Stimulated activated memory B cell treated with anti-CD40 and anti-IgM and Interleukin-4, amounts not matched to agents 10 μg/mL and 1 μg/mL and 100 μg/mL, for 72 hours (primary cell): Measurements from ENCODE around the gene PAFAH1B2.

Source experiments
- ATAC-seq: fragments of 150-1000 bp; cut with Tn5 transposase; 2 replicates; pipeline ENCODE4 v1.10.0; 2021
- H3K27ac Mint-ChIP-seq: one replicate; pipeline ENCODE4 v1.8.0; 2022; ENCODE audit warnings: mild to moderate bottlenecking, mixed read lengths
- H3K27me3 Mint-ChIP-seq: one replicate; pipeline ENCODE4 v1.8.0; 2022; ENCODE audit warnings: mixed read lengths
- H3K36me3 Mint-ChIP-seq: one replicate; pipeline ENCODE4 v1.8.0; 2022; ENCODE audit warnings: mixed read lengths
- H3K4me1 Mint-ChIP-seq: one replicate; pipeline ENCODE4 v1.8.0; 2022; ENCODE audit warnings: mixed read lengths
- H3K4me3 Mint-ChIP-seq: one replicate; pipeline ENCODE4 v1.8.0; 2022; ENCODE audit warnings: mild to moderate bottlenecking, moderate library complexity, mixed read lengths
- H3K9me3 Mint-ChIP-seq: one replicate; pipeline ENCODE4 v1.8.0; 2022; ENCODE audit warnings: mixed read lengths

The PAFAH1B2 gene

DNA sequence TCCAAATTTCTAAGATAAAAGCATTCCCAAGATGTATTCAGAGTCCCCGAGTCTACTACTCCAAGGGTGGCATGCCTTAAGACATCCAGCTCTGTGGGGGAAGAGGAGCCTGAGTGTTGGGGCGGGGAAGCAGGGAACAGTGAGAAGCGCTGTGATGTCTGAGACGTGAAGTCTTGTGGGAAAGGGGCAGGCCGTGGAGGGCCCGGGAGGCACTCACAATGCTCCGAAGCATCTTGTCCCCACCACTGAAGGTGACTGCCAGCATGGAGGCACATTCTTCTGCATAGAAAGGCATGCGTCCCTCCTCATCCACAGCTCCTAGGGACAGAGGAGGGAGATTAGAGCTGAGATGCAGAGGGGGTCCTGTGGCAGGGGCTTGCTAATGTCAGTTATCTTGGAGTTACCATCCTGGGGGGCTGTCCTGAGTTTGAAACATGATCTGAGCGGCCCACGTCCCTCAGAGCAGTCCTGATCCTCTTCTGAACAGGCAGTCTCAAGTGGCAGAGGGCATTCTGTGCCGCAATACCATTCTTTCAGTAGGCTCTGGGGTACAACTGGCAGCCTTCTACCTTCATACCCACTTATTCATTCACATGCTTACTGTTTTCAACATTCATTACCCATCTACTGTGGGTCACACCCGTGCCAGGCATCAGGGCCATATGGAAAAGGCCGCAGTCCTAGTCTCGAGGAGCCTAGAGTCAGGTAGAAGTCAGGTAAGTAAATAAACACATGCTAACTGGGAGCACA is 79.1 kb downstream of the PAFAH1B2 start:
- peaks cover 85% of the 10 kb centered on the region for H3K36me3 Mint-ChIP-seq
- no peaks in the 10 kb centered on the region for H3K9me3 Mint-ChIP-seq
- H3K27me3 Mint-ChIP-seq, result no peaks in the 10 kb centered on the region
- no peak for ATAC-seq
- H3K4me3 Mint-ChIP-seq, result no peak overlapping the region
- H3K27ac Mint-ChIP-seq, result no peak overlapping the region
- peaks cover 18% of the 10 kb centered on the region for H3K4me1 Mint-ChIP-seq

DNA sequence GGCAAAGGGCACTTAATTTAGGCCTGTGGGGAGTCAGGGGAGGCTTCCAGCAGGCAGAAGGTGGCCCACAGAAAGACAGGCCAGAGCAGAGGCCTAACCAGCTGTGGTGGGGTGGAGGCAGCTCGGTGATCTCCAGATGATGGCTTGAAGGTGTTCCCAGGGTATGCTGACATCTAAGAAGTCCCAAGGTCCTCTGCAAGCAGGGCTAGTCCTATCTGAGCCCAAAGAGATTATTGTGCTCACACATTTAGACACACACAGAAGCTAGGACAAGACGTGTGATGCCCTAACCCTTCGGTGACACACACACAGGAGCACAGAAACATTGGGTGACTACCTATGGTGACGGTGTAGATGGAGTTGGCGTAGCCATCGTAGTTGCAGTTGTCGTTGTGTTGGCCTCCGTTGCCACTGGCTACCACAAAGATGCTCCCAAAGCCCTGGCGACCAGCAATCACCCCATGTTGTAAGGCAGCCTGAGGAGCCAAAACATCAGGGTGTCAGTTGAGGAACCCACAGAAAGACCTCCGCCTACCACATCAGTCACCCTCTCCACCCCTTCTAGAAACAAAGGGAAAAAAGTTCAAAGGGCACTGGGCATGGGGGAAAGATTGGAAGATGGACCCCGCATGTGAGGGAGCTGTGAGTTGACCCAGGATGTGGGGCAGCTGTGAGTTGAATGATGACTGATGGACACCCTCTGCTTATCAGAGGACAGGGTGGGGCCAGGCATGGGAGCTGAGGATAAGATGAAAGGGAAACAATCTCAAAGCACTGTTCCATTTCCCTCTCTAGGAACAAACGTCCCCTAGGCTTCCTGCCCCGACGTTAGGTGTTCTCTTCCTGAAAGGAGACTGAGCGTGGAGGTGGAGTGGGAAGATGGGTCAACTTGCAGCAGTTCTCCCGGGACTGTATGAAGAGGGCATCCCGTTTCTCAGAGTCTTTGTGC is 79.9 kb downstream of the PAFAH1B2 start:
- H3K4me3 Mint-ChIP-seq, result no peak overlapping the region
- peak overlapping the region; percentile 27 for H3K27ac Mint-ChIP-seq
- no peak for ATAC-seq
- H3K36me3 Mint-ChIP-seq, result peaks cover 85% of the 10 kb centered on the region
- H3K9me3 Mint-ChIP-seq, result no peaks in the 10 kb centered on the region
- H3K4me1 Mint-ChIP-seq, result peaks cover 21% of the 10 kb centered on the region
- H3K27me3 Mint-ChIP-seq, result no peaks in the 10 kb centered on the region

DNA sequence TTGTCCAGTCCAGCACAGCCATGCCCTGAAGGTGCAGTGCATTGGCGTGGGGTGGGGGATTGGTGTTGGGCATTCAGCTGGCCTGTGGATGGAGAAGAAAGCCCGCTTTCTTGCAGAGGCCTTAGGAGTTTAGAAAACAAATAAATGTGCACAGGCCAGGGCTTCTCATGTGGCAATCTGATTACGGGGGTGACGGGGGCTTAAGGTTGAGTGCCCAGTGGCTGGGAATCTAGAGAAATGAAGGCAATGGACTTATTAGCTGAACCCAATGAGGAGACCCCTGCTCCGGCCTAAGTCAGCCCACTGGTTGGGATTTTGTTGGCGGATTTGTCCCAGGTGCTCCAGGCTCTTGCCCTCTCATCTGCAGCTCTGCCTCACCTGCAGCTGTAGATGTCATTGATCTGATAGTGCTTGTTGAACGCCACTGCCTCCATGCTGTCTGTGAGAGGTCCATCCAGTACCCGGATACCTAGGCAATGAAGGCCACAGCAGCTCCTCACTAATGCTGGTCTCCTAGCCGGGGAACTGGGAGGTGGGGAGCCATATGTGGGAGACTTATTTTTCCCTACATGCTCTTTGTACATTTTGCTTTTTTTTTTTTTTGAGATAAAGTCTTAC is 81.6 kb downstream of the PAFAH1B2 start:
- no peak for ATAC-seq
- Mint-ChIP-seq H3K36me3 (peaks cover 83% of the 10 kb centered on the region), H3K27me3 (no peaks in the 10 kb centered on the region), H3K4me1 (peaks cover 32% of the 10 kb centered on the region), H3K27ac (peak overlapping the region; percentile 43), H3K4me3 (no peak overlapping the region), H3K9me3 (no peaks in the 10 kb centered on the region)
